ENCODE data around the gene MCF2L. TPM values are rescaled to one million over a fixed set of nuclear protein-coding genes. Genes with fewer than 3 reads are reported as not detected.

The MCF2L gene
- total and polyA plus RNA-seq, 9 of the 15 experiments (the other 6 are each of a cell fraction or from before 2014, with no cell fraction given): 0.05 to 0.25 (median 0.18) TPM; not detected in 5

DNA sequence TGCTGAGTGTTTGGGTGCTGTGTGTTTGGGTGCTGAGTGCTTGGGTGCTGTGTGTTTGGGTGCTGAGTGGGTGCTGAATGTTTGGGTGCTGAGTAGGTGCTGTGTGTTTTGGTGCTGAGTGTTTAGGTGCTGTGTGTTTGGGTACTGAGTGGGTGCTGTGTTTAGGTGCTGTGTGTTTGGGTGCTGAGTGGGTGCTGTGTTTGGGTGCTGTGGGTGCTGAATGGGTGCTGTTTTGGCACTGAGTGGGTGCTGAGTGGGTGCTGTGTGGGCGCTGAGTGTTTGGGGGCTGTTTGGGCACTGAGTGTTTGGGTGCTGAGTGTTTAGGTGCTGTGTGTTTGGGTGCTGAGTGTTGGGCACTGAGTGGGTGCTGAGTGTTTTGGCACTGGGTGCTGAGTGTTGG is 88.1 kb downstream of the MCF2L start:
- no peaks in the 10 kb centered on the region for H3K9me1 ChIP-seq (ENCODE audit: control insufficient read depth, insufficient read depth, low read length)
- ChIA-PET POLR2A (no interaction called here), CTCF (ENCODE audit: low intra/inter-chr PET ratio) (no interaction called here)
- H3K9ac ChIP-seq (ENCODE audit: insufficient read depth in 1 of 2, low read depth in 2 of 2, low read length in 2 of 2): no peak overlapping the region
- H3K27ac ChIP-seq (ENCODE audit: extremely low read depth, low read depth, low read length): no peak overlapping the region
- no peak overlapping the region for H2AFZ ChIP-seq (ENCODE audit: low read depth, low read length)
- no peak overlapping the region for H3K4me2 ChIP-seq (ENCODE audit: insufficient read depth, low read length)
- 0% methylated on average over 1 of the region's 1 CpG for WGBS (ENCODE audit: insufficient coverage, low coverage, missing lambda C conversion rate)
- H4K20me1 ChIP-seq (replicated peaks; ENCODE audit: control insufficient read depth, insufficient read depth, low read length): no peaks in the 10 kb centered on the region
- peaks cover 13 to 61% of the 10 kb centered on the region in 2 experiments for H3K27me3 ChIP-seq (ENCODE audit: control insufficient read depth in 2 of 2, insufficient read depth in 2 of 2, low read length in 2 of 2)
- ATAC-seq: no peak
- H3K4me1 ChIP-seq (replicated peaks in 1 of 2; ENCODE audit: control insufficient read depth in 2 of 2, insufficient read depth in 2 of 2, low read length in 2 of 2): no peaks in the 10 kb centered on the region
- no peaks in the 10 kb centered on the region for H3K79me2 ChIP-seq (ENCODE audit: control insufficient read depth, insufficient read depth, low read length)
- no peak for FAIRE-seq
- in situ Hi-C loops (cut with MboI): no loop called here
- H3K36me3 ChIP-seq (ENCODE audit: control insufficient read depth, insufficient read depth, low read length): no peaks in the 10 kb centered on the region
- DNase-seq (ENCODE audit: extremely low read depth in 1 of 4, low spot score in 3 of 4): no peak
- BruUV-seq (replicated peaks): no TSS peak
- H3K9me3 ChIP-seq (replicated peaks; ENCODE audit: control insufficient read depth, insufficient read depth, low read depth, low read length): no peaks in the 10 kb centered on the region
- H3K4me3 ChIP-seq: no peak overlapping the region
- intact Hi-C loops (cut with micrococcal nuclease): no loop called here
- TF ChIP-seq HEY1 (CRISPR knock-in tag; IDR thresholded peaks at IDR 0.05; ENCODE audit: borderline replicate concordance) (no peak), BCL6 (CRISPR knock-in tag; IDR thresholded peaks at IDR 0.05) (no peak), ZSCAN32 (CRISPR knock-in tag; IDR thresholded peaks at IDR 0.05) (no peak), ZNF282 (CRISPR knock-in tag; IDR thresholded peaks at IDR 0.05) (no peak), PCBP2 (IDR thresholded peaks at IDR 0.05; ENCODE audit: low read depth, low read length, poor library complexity, severe bottlenecking) (no peak), SIN3A (IDR thresholded peaks at IDR 0.05; ENCODE audit: borderline replicate concordance in 2 of 2, control insufficient read depth in 1 of 2, low read depth in 2 of 2, low read length in 2 of 2) (no peak), SRSF7 (optimal IDR thresholded peaks at IDR 0.05; ENCODE audit: low read depth, low read length) (no peak), MXI1 (IDR thresholded peaks at IDR 0.05; ENCODE audit: low read depth, low read length) (no peak), CBFA2T2 (conservative IDR thresholded peaks at IDR 0.05) (no peak), ZNF239 (CRISPR knock-in tag; IDR thresholded peaks at IDR 0.05) (no peak), STAT5A (IDR thresholded peaks at IDR 0.05; ENCODE audit: borderline replicate concordance, low read length) (no peak)
- TF ChIP-seq, protein P1, sequence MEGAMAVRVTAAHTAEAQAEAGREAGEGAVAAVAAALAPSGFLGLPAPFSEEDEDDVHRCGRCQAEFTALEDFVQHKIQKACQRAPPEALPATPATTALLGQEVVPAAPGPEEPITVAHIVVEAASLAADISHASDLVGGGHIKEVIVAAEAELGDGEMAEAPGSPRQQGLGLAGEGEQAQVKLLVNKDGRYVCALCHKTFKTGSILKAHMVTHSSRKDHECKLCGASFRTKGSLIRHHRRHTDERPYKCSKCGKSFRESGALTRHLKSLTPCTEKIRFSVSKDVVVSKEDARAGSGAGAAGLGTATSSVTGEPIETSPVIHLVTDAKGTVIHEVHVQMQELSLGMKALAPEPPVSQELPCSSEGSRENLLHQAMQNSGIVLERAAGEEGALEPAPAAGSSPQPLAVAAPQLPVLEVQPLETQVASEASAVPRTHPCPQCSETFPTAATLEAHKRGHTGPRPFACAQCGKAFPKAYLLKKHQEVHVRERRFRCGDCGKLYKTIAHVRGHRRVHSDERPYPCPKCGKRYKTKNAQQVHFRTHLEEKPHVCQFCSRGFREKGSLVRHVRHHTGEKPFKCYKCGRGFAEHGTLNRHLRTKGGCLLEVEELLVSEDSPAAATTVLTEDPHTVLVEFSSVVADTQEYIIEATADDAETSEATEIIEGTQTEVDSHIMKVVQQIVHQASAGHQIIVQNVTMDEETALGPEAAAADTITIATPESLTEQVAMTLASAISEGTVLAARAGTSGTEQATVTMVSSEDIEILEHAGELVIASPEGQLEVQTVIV (CRISPR knock-in tag; IDR thresholded peaks at IDR 0.05; ENCODE audit: borderline replicate concordance): no peak
- TF ChIP-seq, protein P2, sequence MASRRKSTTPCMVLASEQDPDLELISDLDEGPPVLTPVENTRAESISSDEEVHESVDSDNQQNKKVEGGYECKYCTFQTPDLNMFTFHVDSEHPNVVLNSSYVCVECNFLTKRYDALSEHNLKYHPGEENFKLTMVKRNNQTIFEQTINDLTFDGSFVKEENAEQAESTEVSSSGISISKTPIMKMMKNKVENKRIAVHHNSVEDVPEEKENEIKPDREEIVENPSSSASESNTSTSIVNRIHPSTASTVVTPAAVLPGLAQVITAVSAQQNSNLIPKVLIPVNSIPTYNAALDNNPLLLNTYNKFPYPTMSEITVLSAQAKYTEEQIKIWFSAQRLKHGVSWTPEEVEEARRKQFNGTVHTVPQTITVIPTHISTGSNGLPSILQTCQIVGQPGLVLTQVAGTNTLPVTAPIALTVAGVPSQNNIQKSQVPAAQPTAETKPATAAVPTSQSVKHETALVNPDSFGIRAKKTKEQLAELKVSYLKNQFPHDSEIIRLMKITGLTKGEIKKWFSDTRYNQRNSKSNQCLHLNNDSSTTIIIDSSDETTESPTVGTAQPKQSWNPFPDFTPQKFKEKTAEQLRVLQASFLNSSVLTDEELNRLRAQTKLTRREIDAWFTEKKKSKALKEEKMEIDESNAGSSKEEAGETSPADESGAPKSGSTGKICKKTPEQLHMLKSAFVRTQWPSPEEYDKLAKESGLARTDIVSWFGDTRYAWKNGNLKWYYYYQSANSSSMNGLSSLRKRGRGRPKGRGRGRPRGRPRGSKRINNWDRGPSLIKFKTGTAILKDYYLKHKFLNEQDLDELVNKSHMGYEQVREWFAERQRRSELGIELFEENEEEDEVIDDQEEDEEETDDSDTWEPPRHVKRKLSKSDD (conservative IDR thresholded peaks at IDR 0.05; ENCODE audit: low read length): no peak
- TF ChIP-seq, protein P3, sequence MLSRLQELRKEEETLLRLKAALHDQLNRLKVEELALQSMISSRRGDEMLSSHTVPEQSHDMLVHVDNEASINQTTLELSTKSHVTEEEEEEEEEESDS (CRISPR knock-in tag; IDR thresholded peaks at IDR 0.05): no peak

All from K562 (cell line).